A673 (cell line): ENCODE results near the gene LCE1E. TPM values are rescaled to one million over a fixed set of nuclear protein-coding genes. Genes with fewer than 3 reads are reported as not detected.

Experiments
- BruUV-seq: library from RNA; stranded (reverse); fragments of 400-500 nt; replicated peaks from 2 replicates; lab custom pipeline; 2021; lab: Mats Ljungman, UMichigan
- CTCF ChIA-PET: fragments of 300-600 bp; sonication (Branson Sonifier 250); formaldehyde crosslinking; loops from one replicate; lab custom pipeline; 2022; ENCODE audit warnings: antibody characterized with exemption; lab: Charles Lee
- POLR2A ChIA-PET: fragments of 300-600 bp; sonication (Branson Sonifier 250); formaldehyde crosslinking; loops from one replicate; lab custom pipeline; 2022; ENCODE audit warnings: antibody characterized with exemption; ENCODE audit not compliant: low non-redundant PET; lab: Charles Lee
- DNase-seq: peaks from one replicate; pipeline ENCODE4 v3.0.0-alpha.2; 2015; ENCODE audit warnings: low spot score
- H3K27ac ChIP-seq: fragments of 200-600 bp; sonication (generic); 2 replicates; pipeline ENCODE4 v1.5.1; 2016; ENCODE audit warnings: mixed run types, low read depth, mild to moderate bottlenecking, mixed read lengths, antibody characterized with exemption, low read length; ENCODE audit not compliant: poor library complexity, severe bottlenecking
- H3K27me3 ChIP-seq: fragments of 200-600 bp; sonication (generic); replicated peaks from 2 replicates; pipeline ENCODE4 v1.6.1; 2017; ENCODE audit warnings: mixed run types, low read depth, mild to moderate bottlenecking, mixed read lengths, antibody characterized with exemption, low read length; ENCODE audit not compliant: insufficient read depth, poor library complexity
- H3K36me3 ChIP-seq: fragments of 200-600 bp; sonication (generic); 2 replicates; pipeline ENCODE4 v1.6.1; 2016; ENCODE audit warnings: mixed run types, mild to moderate bottlenecking, mixed read lengths, antibody characterized with exemption, low read length; ENCODE audit not compliant: insufficient read depth, poor library complexity, severe bottlenecking
- H3K4me1 ChIP-seq: fragments of 200-600 bp; sonication (generic); 2 replicates; pipeline ENCODE4 v1.6.1; 2017; ENCODE audit warnings: mixed run types, mild to moderate bottlenecking, mixed read lengths, antibody characterized with exemption, low read length; ENCODE audit not compliant: insufficient read depth, poor library complexity, severe bottlenecking
- H3K4me3 ChIP-seq: fragments of 200-600 bp; sonication (generic); 2 replicates; pipeline ENCODE4 v1.5.1; 2016; ENCODE audit warnings: low read depth, mixed run types, mild to moderate bottlenecking, mixed read lengths, low read length; ENCODE audit not compliant: poor library complexity, severe bottlenecking
- H3K9me3 ChIP-seq: fragments of 200-600 bp; sonication (generic); 2 replicates; pipeline ENCODE4 v1.6.1; 2016; ENCODE audit warnings: mixed run types, low read depth, mild to moderate bottlenecking, mixed read lengths, antibody characterized with exemption, low read length; ENCODE audit not compliant: poor library complexity, severe bottlenecking
- EZH2 ChIP-seq: fragments of 200-600 bp; sonication (generic); IDR thresholded peaks from 2 replicates; pipeline ENCODE4 v1.6.1; 2017; ENCODE audit warnings: borderline replicate concordance, low read depth, mild to moderate bottlenecking, mixed read lengths, antibody characterized with exemption, low read length; ENCODE audit not compliant: poor library complexity, severe bottlenecking
- intact Hi-C: fragments of 100-400 bp; cut with micrococcal nuclease; formaldehyde crosslinking; loops from one replicate; pipeline ENCODE4 v1.10.0; 2022; ENCODE audit not compliant: unreplicated experiment
- total RNA-seq: library from RNA; stranded (reverse); gene quantifications from 2 replicates; pipeline ENCODE4 v1.2.3, GENCODE V29; 2021
- TF ChIP-seq, protein P1 (sequence below): fragments of 300-800, 200-600 bp; sonication (generic); conservative IDR thresholded peaks from 2 replicates; pipeline ENCODE4 v1.5.1; 2017; ENCODE audit warnings: low read depth, mild to moderate bottlenecking, antibody characterized with exemption, low read length, moderate library complexity, mixed read lengths

LCE1E gene
- total RNA-seq, 1 experiment from 2014 or later, result not detected

DNA sequence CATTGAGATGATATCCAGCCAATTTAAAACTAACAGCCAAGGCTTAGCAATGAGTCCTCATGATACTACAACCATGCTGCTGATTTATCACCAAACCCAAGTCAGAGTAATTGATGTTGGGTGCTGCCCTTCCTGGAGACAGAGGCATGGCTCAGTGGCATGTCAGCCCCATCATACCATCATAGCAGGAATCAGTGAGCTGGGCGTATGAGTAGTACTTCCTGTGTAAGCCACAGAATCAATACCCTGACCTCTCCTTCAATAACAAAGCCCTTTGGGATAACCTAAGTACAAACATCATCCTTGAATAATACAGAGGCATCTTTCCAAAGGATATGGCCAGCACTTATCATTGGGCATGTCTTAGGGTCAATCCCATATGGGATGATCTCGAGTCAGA lies 3.0 kb upstream of the LCE1E start:
- Histone ChIP-seq H3K27ac (no peak overlapping the region), H3K36me3 (no peaks in the 10 kb centered on the region), H3K27me3 (peaks cover 45% of the 10 kb centered on the region), H3K4me1 (no peaks in the 10 kb centered on the region), H3K9me3 (no peaks in the 10 kb centered on the region), H3K4me3 (no peak overlapping the region)
- POLR2A ChIA-PET, result no interaction called here
- CTCF ChIA-PET, result no interaction called here
- no TSS peak for BruUV-seq
- TF ChIP-seq, protein P1, sequence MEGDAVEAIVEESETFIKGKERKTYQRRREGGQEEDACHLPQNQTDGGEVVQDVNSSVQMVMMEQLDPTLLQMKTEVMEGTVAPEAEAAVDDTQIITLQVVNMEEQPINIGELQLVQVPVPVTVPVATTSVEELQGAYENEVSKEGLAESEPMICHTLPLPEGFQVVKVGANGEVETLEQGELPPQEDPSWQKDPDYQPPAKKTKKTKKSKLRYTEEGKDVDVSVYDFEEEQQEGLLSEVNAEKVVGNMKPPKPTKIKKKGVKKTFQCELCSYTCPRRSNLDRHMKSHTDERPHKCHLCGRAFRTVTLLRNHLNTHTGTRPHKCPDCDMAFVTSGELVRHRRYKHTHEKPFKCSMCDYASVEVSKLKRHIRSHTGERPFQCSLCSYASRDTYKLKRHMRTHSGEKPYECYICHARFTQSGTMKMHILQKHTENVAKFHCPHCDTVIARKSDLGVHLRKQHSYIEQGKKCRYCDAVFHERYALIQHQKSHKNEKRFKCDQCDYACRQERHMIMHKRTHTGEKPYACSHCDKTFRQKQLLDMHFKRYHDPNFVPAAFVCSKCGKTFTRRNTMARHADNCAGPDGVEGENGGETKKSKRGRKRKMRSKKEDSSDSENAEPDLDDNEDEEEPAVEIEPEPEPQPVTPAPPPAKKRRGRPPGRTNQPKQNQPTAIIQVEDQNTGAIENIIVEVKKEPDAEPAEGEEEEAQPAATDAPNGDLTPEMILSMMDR, result no peak
- TF ChIP-seq EZH2, result no peak
- no peak for DNase-seq
- intact Hi-C loops, result no loop called here

- no peak for DNase-seq
- H3K27ac ChIP-seq, result no peak overlapping the region
- CTCF ChIA-PET, result no interaction called here
- no peak overlapping the region for H3K4me3 ChIP-seq
- TF ChIP-seq, protein P1, result no peak
- TF ChIP-seq EZH2, result no peak
- BruUV-seq, result no TSS peak
- no peaks in the 10 kb centered on the region for H3K36me3 ChIP-seq
- intact Hi-C loops, result no loop called here
- POLR2A ChIA-PET, result no interaction called here
- H3K9me3 ChIP-seq, result no peaks in the 10 kb centered on the region
- peaks cover 8% of the 10 kb centered on the region for H3K27me3 ChIP-seq
- H3K4me1 ChIP-seq, result no peaks in the 10 kb centered on the region
These were observed 9.6 kb downstream of the LCE1E start for GRCh38 chr1:152795686-152796085.

- Histone ChIP-seq H3K9me3 (no peaks in the 10 kb centered on the region), H3K27ac (no peak within 1 kb of the TSS), H3K36me3 (no peaks in the 10 kb centered on the region), H3K4me1 (no peaks in the 10 kb centered on the region), H3K4me3 (no peak within 1 kb of the TSS), H3K27me3 (peaks cover 8% of the 10 kb centered on the region)
- BruUV-seq, result no TSS peak
- CTCF ChIA-PET, result no interaction called here
- intact Hi-C loops, result no loop called here
- no peak for DNase-seq
- TF ChIP-seq, protein P1, result no peak
- no peak for TF ChIP-seq EZH2
- POLR2A ChIA-PET, result no interaction called here
These were observed 10.4 kb downstream of the LCE1E start, which contains the start of gene LCE1D for GRCh38 chr1:152796421-152796820. Gene LCE1D (plus strand): TSS chr1:152796721. CDS start chr1:152797795, 1,074 bp downstream.
